Cardiac muscle cell (in vitro differentiated cells and primary cell): ENCODE data around the gene DNAH7. TPM values are rescaled to one million over a fixed set of nuclear protein-coding genes. Genes with fewer than 3 reads are reported as not detected.

Experiments
- DNase-seq, 2 donors: peaks; one replicate each; pipeline versions ENCODE4 v3.0.0 to v3.0.0-alpha.2; 2010 to 2017; ENCODE audit warnings: low read depth in 1 of 2, low spot score in 1 of 2
- H3K27ac ChIP-seq: fragments of 200-600 bp; sonication (generic); 2 replicates; pipeline ENCODE4 v1.5.1; 2016
- H3K27me3 ChIP-seq: fragments of 200-600 bp; sonication (generic); 2 replicates; pipeline ENCODE4 v1.6.0; 2016; ENCODE audit warnings: control low read depth
- H3K36me3 ChIP-seq: fragments of 200-600 bp; sonication (generic); 2 replicates; pipeline ENCODE4 v1.5.1; 2016; ENCODE audit warnings: control low read depth
- H3K4me1 ChIP-seq: fragments of 200-600 bp; sonication (generic); 2 replicates; pipeline ENCODE4 v1.8.1; 2017; ENCODE audit warnings: low read depth, mild to moderate bottlenecking, mixed run types
- H3K4me3 ChIP-seq: fragments of 200-600 bp; sonication (generic); 2 replicates; pipeline ENCODE4 v1.5.1; 2016; ENCODE audit warnings: mild to moderate bottlenecking
- H3K9me3 ChIP-seq: fragments of 200-600 bp; sonication (generic); 2 replicates; pipeline ENCODE4 v1.5.1; 2017; ENCODE audit warnings: low read depth, mild to moderate bottlenecking, control low read depth
- CTCF ChIP-seq: IDR thresholded peaks from 2 replicates; pipeline ENCODE4 v1.5.1; 2012; ENCODE audit warnings: low read depth, mild to moderate bottlenecking, low read length
- polyA plus RNA-seq: library from polyadenylated mRNA; unstranded; fragments of >200 nt; fragmentation: Nextera tagmentation; extraction: Ambion mirVana; gene quantifications from 2 replicates; pipeline ENCODE4 v1.2.1, GENCODE V29; 2016
- total RNA-seq: library from RNA; depleted of rRNA; stranded (reverse); fragments of >200 nt; gene quantifications from 2 replicates; pipeline ENCODE4 v1.2.3, GENCODE V29; 2016

The DNAH7 gene
- total and polyA plus RNA-seq, 2 experiments from 2014 or later = 0.75 to 1.8 TPM

DNA sequence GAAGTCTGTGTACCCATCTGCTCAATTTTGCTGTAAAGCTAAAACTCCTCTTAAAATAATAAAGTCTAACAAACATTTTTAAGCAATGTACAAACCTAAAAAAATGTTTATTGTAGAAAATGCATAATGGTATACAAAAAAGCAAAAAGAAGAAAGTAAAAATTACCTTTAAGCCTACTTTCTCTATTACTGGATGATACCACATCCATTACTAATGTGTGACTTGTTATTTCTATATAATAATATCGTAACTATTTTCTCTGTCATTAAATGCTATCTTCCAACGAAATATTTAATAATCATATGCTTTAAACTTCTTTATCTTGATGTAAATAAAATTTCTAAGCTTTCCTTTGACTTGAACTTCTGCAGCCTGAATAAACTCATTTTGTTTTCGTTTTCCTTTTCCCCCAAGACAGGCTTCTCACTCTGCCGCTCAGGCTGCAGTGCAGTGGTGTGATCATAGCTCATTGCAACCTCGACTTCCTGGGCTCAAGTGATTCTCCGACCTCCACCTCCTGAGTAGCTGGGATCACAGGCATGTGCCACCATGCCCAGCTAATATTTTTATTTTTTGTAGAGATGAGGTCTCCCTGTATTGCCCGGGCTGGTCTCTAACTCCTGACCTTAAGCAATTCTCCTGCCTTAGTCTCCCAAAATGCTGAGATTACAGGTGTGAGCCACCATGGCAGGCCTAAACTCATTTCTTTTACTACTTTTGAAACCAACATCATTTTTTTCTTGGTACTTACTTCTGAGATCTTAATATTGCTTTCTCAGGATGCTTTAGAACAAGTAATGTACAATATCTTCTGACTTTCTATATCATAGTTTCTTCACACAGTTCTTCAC is 18.1 kb upstream of the DNAH7 start:
- TF ChIP-seq CTCF = no peak
- Histone ChIP-seq H3K4me3 (no peak overlapping the region), H3K9me3 (no peaks in the 10 kb centered on the region), H3K27me3 (no peaks in the 10 kb centered on the region), H3K4me1 (no peaks in the 10 kb centered on the region), H3K36me3 (no peaks in the 10 kb centered on the region), H3K27ac (no peak overlapping the region)
- DNase-seq = no peak

DNA sequence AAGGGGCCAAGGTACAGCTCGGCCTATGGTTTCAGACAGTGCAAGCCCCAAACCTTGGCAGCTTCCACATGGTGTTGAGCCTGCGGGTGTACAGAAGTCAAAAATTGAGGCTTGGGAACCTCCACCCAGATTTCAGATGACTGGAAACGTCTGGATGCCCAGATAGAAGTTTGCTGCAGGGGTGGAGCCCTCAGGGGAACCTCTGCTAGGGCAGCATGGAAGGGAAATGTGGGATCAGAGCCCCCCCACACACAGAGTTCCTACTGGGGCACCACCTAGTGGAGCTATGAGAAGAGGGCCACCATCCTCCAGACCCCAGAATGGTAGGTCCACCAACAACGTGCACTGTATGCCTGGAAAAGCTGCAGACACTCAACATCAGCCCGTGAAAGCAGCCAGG is 15.0 kb upstream of the DNAH7 start:
- no peak overlapping the region for H3K27ac ChIP-seq
- no peak for TF ChIP-seq CTCF
- H3K4me1 ChIP-seq = no peaks in the 10 kb centered on the region
- H3K36me3 ChIP-seq = no peaks in the 10 kb centered on the region
- DNase-seq = no peak
- H3K9me3 ChIP-seq = no peaks in the 10 kb centered on the region
- no peaks in the 10 kb centered on the region for H3K27me3 ChIP-seq
- no peak overlapping the region for H3K4me3 ChIP-seq

DNA sequence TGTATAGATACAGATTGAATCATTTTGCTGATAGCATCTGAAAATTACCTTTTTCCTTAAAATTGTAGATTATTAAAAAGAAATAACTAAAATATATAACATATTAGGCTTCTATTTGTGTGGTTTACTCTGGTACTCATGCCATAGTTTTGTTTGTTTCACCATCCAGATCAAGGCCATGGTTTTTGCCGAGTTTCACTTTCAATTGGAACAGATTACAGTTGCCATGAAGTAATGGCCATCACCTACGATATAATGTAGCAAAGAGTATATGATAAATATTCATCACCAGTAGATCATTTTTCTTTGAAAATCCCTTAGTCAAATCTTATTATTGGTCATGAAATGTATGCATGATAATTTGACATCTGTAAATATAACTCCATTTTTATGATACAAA is 11.9 kb upstream of the DNAH7 start:
- Histone ChIP-seq H3K27ac (no peak overlapping the region), H3K9me3 (no peaks in the 10 kb centered on the region), H3K27me3 (no peaks in the 10 kb centered on the region), H3K36me3 (no peaks in the 10 kb centered on the region), H3K4me3 (no peak overlapping the region), H3K4me1 (no peaks in the 10 kb centered on the region)
- TF ChIP-seq CTCF = no peak
- DNase-seq = no peak

DNA sequence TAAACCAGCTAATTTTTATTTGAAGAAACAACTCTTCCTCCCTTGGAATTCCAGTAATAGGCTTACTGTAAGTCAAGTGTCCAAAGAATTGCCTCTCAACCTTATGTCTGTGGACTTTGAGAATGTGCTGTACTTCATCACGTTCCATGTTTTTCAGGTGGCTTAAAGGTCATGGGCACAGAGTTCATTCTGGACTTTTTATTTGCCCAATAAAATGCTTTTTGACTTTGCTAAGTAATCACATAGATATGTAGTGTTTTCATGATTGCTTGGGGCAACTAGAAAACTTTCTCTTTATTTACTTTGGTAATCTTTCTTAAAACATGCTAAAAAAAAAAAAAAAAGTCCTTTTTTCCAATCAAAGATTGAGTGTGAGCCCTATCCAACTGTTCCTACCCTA is 10.4 kb upstream of the DNAH7 start:
- Histone ChIP-seq H3K9me3 (no peaks in the 10 kb centered on the region), H3K27ac (no peak overlapping the region), H3K4me3 (no peak overlapping the region), H3K4me1 (no peaks in the 10 kb centered on the region), H3K27me3 (no peaks in the 10 kb centered on the region), H3K36me3 (no peaks in the 10 kb centered on the region)
- TF ChIP-seq CTCF = no peak
- DNase-seq = no peak

GRCh38 chr2:196077821-196078220 is 9.2 kb upstream of the DNAH7 start:
- H3K4me3 ChIP-seq = no peak overlapping the region
- H3K9me3 ChIP-seq = no peaks in the 10 kb centered on the region

More at GRCh38 chr2:196077821-196078220, 9.2 kb upstream of the DNAH7 start:
- Histone ChIP-seq H3K4me1 (no peaks in the 10 kb centered on the region), H3K27ac (no peak overlapping the region), H3K36me3 (no peaks in the 10 kb centered on the region), H3K27me3 (peaks cover 1% of the 10 kb centered on the region)
- DNase-seq = no peak
- no peak for TF ChIP-seq CTCF
